GM21717 (cell line): ENCODE measurements around the gene CUBN.

Experiments used
- ATAC-seq: cut with Tn5 transposase; IDR thresholded peaks from one replicate; pipeline ENCODE4 v1.9.1; 2021; ENCODE audit warnings: mild to moderate bottlenecking, moderate library complexity; ENCODE audit not compliant: unreplicated experiment

CUBN gene

GRCh38 chr10:16992611-16993119 lies 136.9 kb downstream of the CUBN start:
- ATAC-seq = no peak

GRCh38 chr10:16991011-16991410 lies 138.6 kb downstream of the CUBN start:
- no peak for ATAC-seq

- ATAC-seq = no peak
Measured at GRCh38 chr10:16989826-16990293, 139.8 kb downstream of the CUBN start.

- no peak for ATAC-seq
Measured at GRCh38 chr10:16988900-16989299, 140.7 kb downstream of the CUBN start.

GRCh38 chr10:16987976-16988610 lies 141.5 kb downstream of the CUBN start:
- ATAC-seq = no peak

GRCh38 chr10:16987206-16987621 lies 142.4 kb downstream of the CUBN start:
- no peak for ATAC-seq

- ATAC-seq = no peak
Measured at GRCh38 chr10:16986406-16987205, 143.0 kb downstream of the CUBN start.

- no peak for ATAC-seq
Measured at GRCh38 chr10:16986082-16986405, 143.6 kb downstream of the CUBN start.

- ATAC-seq = no peak
Measured at GRCh38 chr10:16984242-16984641, 145.4 kb downstream of the CUBN start.

GRCh38 chr10:16976803-16977202 lies 152.8 kb downstream of the CUBN start:
- ATAC-seq = no peak

GRCh38 chr10:16975188-16975587 lies 154.4 kb downstream of the CUBN start:
- ATAC-seq = no peak

- no peak for ATAC-seq
Measured at GRCh38 chr10:16968416-16969041, 161.1 kb downstream of the CUBN start.

- ATAC-seq = no peak
Measured at GRCh38 chr10:16967866-16968415, 161.7 kb downstream of the CUBN start.

GRCh38 chr10:16966991-16967865 lies 162.4 kb downstream of the CUBN start:
- no peak for ATAC-seq

- ATAC-seq = no peak
Measured at GRCh38 chr10:16965740-16966447, 163.7 kb downstream of the CUBN start.

GRCh38 chr10:16965344-16965616 lies 164.3 kb downstream of the CUBN start:
- ATAC-seq = no peak

- no peak for ATAC-seq
Measured at GRCh38 chr10:16964576-16965343, 164.9 kb downstream of the CUBN start.

- ATAC-seq = no peak
Measured at GRCh38 chr10:16960551-16960950, 169.1 kb downstream of the CUBN start.

- ATAC-seq = no peak
Measured at GRCh38 chr10:16957038-16957437, 172.6 kb downstream of the CUBN start.
